HG03045 (cell line): ENCODE measurements around the gene ABCF3.
"Not testable (repeated sequence)": the region's sequence is repeated elsewhere in the genome, so short reads cannot be mapped to it uniquely, and the experiment has no call there.

Experiments used
- ATAC-seq: cut with Tn5 transposase; IDR thresholded peaks from one replicate; pipeline ENCODE4 v1.9.1; 2021; ENCODE audit warnings: mild to moderate bottlenecking, moderate library complexity; ENCODE audit not compliant: unreplicated experiment

The ABCF3 gene

DNA sequence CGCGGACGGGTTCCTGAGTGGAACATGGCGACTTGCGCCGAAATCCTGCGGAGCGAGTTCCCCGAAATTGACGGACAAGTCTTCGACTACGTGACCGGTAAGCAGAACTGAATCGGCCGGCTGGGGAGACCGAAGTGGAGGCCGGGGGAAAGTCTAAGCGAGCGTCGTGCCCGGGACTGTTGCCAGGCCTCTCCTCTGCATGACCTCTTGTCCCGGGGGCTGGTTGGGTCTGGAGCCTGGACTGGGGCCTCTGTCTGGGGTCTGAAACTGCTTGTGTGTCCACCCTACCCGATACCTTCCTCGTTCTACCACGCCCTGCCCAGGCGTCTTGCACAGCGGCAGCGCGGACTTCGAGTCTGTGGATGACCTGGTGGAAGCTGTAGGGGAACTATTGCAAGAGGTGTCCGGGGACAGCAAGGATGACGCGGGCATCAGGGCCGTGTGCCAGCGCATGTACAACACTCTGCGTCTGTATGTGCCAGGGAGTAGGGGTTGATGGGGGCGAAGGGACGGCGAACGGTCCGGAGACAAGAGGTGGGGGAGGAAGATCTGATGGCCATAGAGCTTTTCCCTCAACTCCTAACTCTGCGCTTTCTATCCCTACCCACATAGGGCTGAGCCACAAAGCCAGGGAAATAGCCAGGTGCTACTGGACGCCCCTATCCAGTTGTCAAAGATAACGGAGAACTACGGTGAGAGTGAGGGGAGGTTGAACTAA, at the start of gene ABCF3:
Gene ABCF3 (plus strand): TSS at position 16 of the 718 bp plus-strand sequence. CDS start 9 bp downstream, at position 25.
- ATAC-seq, result peak; percentile 29

GRCh38 chr3:184140436-184140835, 45.6 kb upstream of the ABCF3 start:
- no peak for ATAC-seq

DNA sequence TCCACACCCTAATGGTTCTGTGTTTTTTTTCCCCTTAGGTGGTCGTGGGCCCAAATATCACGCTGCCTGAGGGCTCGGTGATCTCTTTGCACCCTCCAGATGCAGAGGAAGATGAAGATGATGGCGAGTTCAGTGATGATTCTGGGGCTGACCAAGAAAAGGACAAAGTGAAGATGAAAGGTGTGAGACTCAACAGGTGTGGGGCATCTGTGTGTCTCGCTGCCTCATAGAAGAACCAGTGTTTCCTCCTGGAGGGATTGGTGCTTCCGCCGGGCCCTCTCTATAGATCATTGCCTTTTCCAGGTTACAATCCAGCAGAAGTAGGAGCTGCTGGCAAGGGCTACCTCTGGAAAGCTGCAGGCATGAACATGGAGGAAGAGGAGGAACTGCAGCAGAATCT, 43.8 kb upstream of the ABCF3 start:
- ATAC-seq, result no peak

DNA sequence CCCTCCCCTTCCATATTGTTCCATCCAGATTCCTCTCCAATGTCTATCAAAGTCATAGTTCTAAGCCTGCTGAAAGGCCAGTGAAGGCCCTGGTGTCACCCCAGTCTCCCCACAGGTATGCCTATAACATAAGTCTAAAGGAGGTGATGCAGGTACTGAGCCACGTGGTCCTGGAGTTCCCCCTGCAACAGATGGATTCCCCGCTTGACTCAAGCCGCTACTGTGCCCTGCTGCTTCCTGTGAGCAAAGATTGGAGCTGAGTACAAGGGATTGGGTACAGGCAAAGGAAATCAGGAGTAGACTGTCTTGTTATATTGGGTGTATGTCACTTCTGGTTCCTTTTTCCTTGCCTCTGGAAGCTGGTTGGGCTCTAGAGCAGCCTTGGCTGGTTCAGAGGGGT, 42.7 kb upstream of the ABCF3 start:
- ATAC-seq, result no peak

DNA sequence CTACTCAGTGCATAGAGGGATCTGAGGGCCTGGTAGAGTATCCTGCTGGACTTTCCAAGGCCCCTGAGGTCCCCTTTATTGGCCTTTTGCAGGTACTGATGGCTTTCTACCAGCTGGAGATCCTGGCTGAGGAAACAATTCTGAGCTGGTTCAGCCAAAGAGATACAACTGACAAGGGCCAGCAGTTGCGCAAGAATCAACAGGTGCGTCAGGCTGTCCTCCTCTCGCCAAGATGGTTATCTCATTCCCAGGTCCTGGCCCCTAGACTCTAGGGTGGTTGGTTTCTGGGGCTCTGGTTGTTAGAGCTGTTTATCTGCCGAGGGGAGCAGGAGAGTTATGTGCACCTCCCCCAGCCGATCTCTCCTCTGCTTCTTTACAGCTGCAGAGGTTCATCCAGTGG, 41.5 kb upstream of the ABCF3 start:
- ATAC-seq, result no peak

DNA sequence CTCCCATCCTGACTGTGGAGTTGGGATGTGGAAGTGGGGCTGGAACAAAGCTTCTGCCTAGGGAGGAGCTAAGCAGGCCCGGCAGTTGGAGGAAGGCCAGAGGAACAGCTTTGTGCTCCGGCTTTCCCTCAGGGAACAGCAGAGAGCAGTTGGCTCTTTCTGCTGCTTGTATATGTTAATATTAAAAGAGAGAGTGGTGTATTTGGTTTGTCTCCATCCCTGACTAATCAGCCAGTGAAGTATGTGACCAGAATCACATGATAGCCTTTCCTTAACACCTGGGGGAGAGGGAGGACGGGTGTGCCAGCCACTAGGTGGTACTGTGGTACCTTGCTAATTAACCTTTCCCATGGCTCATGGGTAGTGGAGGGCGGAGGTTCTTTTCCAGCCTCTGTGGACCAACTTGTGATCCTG, 40.9 kb upstream of the ABCF3 start:
- ATAC-seq, result no peak

GRCh38 chr3:184145751-184146270, 40.2 kb upstream of the ABCF3 start:
- no peak for ATAC-seq

GRCh38 chr3:184148076-184148475, 37.9 kb upstream of the ABCF3 start:
- no peak for ATAC-seq

GRCh38 chr3:184149123-184149522, 36.9 kb upstream of the ABCF3 start:
- no peak for ATAC-seq

GRCh38 chr3:184149770-184150169, 36.2 kb upstream of the ABCF3 start:
- ATAC-seq, result not testable (repeated sequence)

- peak; percentile 78 for ATAC-seq
Measured at GRCh38 chr3:184154885-184155643, 30.9 kb upstream of the ABCF3 start, which contains the start of gene DVL3. Gene DVL3 (plus strand): TSS chr3:184155377. CDS start chr3:184155636, 259 bp downstream.

- peak; percentile 31 for ATAC-seq
Measured at GRCh38 chr3:184155644-184156521, 30.1 kb upstream of the ABCF3 start.

DNA sequence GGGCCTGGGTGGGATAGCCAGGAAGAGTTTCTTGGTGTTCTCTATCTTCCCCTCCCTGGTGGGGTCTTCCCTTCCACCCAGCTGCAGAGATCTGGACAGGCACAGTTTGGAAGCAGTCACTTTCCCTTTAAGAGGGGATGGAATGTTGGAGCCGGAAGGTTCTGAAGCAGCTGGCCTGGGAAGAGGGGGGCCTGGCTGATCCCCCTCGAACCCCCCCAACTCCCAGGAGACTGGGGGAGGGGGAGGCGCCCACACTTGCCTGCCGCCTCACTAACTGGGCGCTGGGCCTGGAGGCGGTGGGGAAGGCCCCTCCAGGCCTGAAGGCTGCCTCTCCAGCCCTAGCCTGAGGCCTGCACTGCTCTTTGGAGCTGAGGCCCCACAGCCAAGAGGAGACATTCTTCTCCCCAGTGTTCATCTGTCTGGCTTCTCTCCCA, 29.5 kb upstream of the ABCF3 start:
- ATAC-seq, result no peak

- ATAC-seq, result no peak
Measured at GRCh38 chr3:184157206-184157605, 28.8 kb upstream of the ABCF3 start.

GRCh38 chr3:184158404-184158803, 27.6 kb upstream of the ABCF3 start:
- no peak for ATAC-seq

DNA sequence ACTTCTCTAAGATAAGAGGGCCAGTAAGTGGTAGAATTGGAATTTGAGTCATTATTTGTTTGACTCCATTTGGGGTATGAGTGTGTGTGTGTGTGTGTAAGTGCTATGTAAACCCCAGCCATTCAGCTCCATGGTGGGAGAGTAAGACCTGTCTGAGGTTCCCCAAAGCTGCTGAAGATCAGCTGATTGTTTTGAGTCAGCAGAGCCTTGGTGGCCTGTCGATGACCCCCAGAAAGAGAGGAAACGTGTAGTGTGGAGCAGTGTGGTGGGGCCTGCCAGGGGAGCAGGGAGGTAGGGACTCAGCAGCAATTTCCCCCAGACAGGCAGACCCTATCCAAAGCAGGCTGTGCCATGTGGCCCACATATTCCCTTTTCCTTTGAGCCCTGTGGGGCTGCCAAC, 25.5 kb upstream of the ABCF3 start:
- no peak for ATAC-seq

DNA sequence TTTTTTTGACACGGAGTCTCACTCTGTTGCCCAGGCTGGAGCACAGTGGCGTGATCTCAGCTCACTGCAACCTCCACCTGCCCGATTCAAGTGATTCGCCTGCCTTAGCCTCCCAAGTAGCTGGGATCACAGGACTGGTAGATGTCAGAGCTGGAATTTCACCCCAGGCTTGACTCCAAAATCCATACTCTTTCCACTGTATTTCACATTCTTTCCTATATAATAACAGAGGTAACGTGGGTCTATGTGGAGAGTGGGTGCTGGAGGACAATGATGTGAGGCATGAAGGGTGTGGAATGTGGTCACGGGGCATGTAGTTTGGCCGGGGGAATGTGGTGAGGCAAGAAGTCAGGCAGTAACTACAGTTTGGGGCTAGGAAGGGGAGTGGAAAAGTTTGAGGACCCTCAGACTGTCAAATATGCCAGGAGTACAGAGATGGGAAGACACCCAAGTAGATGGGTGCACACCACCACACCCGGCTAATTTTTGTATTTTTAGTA, 23.4 kb upstream of the ABCF3 start:
- not testable (repeated sequence) for ATAC-seq

- ATAC-seq, result no peak
Measured at GRCh38 chr3:184164648-184165330, 21.2 kb upstream of the ABCF3 start.

- no peak for ATAC-seq
Measured at GRCh38 chr3:184165543-184165942, 20.5 kb upstream of the ABCF3 start.

DNA sequence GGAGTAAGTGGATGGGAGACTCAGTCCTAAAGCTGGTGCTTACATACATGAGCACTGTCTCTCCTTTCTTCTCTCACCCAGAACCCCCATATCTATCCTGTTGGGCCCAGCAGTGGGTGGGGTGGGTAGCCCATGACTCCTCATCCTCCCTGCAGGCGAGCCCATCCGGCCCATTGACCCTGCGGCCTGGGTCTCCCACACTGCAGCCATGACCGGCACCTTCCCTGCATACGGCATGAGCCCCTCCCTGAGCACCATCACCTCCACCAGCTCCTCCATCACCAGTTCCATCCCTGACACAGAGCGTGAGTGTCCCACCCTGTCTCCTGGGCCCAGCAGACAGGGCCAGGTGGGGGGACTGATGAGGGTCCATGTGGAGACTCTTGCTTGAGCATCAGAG, 19.3 kb upstream of the ABCF3 start:
- ATAC-seq, result no peak
